Bronchial epithelial cell (primary cell): Measurements from ENCODE around the gene TCN1. TPM values are rescaled to one million over a fixed set of nuclear protein-coding genes. Genes with fewer than 3 reads are reported as not detected.
"Not testable (repeated sequence)": the region's sequence is repeated elsewhere in the genome, so short reads cannot be mapped to it uniquely, and the experiment has no call there.

Experiments used
- DNase-seq: peaks from one replicate; pipeline ENCODE4 v3.0.0-alpha.2; 2010; ENCODE audit warnings: low read depth
- FAIRE-seq: peaks from 2 replicates; lab custom pipeline; 2011; peaks lifted over from hg19 to GRCh38; lab: Jason Lieb, UNC
- H3K27me3 ChIP-seq: 2 replicates; pipeline ENCODE4 v1.5.1; 2011; ENCODE audit warnings: low read length; ENCODE audit not compliant: control insufficient read depth, insufficient read depth
- H3K36me3 ChIP-seq: 2 replicates; pipeline ENCODE4 v1.5.1; 2011; ENCODE audit warnings: low read length; ENCODE audit not compliant: control insufficient read depth, insufficient read depth
- H3K4me3 ChIP-seq: 2 replicates; pipeline ENCODE4 v1.5.1; 2011; ENCODE audit warnings: mild to moderate bottlenecking, low read depth, low read length, control low read depth
- total RNA-seq: library from RNA; depleted of rRNA; stranded (reverse); fragments of >200 nt; gene quantifications from 2 replicates; pipeline ENCODE4 v1.2.1, GENCODE V29; 2014
- TF ChIP-seq, protein P1 (sequence below): IDR thresholded peaks from 2 replicates; pipeline ENCODE4 v1.5.1; 2011; ENCODE audit warnings: mild to moderate bottlenecking, moderate library complexity, low read length, control low read depth, inconsistent platforms; ENCODE audit not compliant: insufficient read depth, severe bottlenecking

TCN1 gene
- total RNA-seq, 1 donor from 2014 or later, result 4.2 TPM

DNA sequence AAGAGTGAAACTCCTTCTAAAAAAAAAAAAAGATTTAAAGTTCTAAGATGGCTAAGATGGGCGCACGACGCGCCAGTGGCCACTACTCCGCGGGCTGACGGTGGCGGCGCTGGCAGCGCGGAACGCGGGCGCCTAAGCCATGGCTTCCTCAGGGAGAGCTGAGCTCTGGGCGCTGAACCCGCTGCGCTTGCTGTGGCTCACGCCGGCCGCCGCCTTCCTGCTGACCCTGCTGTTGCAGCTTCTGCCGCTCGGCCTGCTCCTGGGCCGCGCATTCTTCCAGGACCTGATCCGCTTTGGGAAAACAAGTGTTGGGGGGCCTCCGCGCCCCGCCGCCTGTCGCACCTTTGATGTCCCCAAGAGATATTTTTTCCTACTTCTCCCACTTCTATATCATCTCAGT, 31.8 kb upstream of the TCN1 start:
- FAIRE-seq (no peak), DNase-seq (no peak)

DNA sequence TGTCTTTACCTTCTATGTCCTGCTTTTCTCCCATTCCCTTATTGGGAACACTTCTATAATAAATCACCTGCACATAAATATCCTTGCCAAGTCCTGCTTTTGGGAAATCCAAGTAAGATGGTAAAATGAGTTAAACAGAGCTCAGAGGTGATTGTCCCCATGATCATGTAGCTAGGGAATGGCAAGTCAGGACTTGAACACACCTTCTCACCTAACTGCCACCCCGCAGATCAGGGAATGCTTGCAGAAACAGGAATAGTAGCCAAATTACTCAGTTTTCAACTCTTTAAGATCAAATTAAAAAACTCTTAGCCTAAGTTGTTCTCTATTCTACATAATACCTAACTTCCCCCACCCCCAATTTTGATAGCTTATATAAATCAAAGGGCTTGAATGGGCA, 28.3 kb upstream of the TCN1 start:
- H3K36me3 ChIP-seq, result no peaks in the 10 kb centered on the region
- FAIRE-seq (no peak), DNase-seq (peak; percentile 84)
- TF ChIP-seq, protein P1, sequence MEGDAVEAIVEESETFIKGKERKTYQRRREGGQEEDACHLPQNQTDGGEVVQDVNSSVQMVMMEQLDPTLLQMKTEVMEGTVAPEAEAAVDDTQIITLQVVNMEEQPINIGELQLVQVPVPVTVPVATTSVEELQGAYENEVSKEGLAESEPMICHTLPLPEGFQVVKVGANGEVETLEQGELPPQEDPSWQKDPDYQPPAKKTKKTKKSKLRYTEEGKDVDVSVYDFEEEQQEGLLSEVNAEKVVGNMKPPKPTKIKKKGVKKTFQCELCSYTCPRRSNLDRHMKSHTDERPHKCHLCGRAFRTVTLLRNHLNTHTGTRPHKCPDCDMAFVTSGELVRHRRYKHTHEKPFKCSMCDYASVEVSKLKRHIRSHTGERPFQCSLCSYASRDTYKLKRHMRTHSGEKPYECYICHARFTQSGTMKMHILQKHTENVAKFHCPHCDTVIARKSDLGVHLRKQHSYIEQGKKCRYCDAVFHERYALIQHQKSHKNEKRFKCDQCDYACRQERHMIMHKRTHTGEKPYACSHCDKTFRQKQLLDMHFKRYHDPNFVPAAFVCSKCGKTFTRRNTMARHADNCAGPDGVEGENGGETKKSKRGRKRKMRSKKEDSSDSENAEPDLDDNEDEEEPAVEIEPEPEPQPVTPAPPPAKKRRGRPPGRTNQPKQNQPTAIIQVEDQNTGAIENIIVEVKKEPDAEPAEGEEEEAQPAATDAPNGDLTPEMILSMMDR, result no peak
- H3K4me3 ChIP-seq, result no peak overlapping the region
- H3K27me3 ChIP-seq, result no peaks in the 10 kb centered on the region

More for the DNA sequence above, 31.8 kb upstream of the TCN1 start:
- Histone ChIP-seq H3K27me3 (no peaks in the 10 kb centered on the region), H3K36me3 (no peaks in the 10 kb centered on the region), H3K4me3 (no peak overlapping the region)
- TF ChIP-seq, protein P1, result no peak

DNA sequence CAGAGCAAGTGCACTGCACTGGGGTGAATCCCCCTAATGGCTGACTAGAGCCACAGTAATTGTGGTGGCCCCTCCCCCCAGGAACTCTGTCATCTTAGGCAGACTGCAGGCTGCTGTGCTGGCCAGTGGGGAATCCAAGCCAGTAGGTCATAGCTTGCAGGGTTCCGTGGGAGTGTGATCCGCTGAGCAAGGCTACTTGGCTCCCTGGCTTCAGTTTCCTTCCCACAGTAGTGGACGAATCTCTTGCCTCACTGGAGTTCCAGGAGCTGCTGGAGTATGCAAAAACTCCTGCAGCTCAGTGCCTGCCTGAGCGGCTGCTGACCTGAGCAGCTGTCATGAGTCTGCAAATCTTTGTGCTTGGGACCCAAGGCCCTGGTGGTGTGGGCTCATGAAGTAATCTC, 25.5 kb upstream of the TCN1 start:
- TF ChIP-seq, protein P1, result no peak
- Histone ChIP-seq H3K36me3 (no peaks in the 10 kb centered on the region), H3K27me3 (no peaks in the 10 kb centered on the region), H3K4me3 (no peak overlapping the region)
- no peak for FAIRE-seq
- no peak for DNase-seq

DNA sequence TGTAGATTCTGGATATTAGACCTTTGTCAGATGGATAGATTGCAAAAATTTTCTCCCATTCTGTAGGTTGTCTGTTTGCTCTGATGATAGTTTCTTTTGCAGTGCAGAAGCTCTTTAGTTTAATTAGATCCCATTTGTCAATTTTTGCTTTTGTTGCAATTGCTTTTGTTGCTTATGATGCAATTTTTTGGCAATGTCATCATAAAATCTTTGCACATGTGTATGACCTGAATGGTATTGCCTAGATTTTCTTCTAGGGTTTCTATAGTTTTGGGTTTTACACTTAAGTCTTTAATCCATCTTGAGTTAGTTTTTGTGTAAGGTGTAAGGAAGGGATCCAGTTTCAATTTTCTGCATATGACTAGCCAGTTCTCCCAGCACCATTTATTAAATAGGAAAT, 20.9 kb upstream of the TCN1 start:
- not testable (repeated sequence) for H3K4me3 ChIP-seq, H3K36me3 ChIP-seq, FAIRE-seq, H3K27me3 ChIP-seq, DNase-seq

DNA sequence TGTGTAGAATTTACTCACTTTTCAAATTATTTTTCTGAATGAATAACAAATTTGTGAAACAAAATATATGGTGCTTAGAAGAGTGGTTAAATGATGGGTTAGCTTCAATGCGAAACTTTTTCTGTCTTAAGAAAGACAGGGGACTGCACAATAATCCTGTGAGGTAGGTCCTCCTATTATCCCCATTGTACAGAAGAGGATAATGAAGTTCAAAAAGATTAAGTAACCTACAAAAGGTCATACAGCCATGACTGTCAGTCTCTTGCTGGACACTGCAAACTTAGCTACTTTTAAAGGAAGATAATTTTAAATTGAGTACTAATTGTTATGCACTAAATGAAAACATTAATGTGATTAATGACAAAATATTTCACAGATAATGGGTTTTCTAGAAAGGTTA, 17.3 kb upstream of the TCN1 start:
- TF ChIP-seq, protein P1, result no peak
- no peak overlapping the region for H3K4me3 ChIP-seq
- FAIRE-seq (no peak), DNase-seq (no peak)
- no peaks in the 10 kb centered on the region for H3K36me3 ChIP-seq
- no peaks in the 10 kb centered on the region for H3K27me3 ChIP-seq

DNA sequence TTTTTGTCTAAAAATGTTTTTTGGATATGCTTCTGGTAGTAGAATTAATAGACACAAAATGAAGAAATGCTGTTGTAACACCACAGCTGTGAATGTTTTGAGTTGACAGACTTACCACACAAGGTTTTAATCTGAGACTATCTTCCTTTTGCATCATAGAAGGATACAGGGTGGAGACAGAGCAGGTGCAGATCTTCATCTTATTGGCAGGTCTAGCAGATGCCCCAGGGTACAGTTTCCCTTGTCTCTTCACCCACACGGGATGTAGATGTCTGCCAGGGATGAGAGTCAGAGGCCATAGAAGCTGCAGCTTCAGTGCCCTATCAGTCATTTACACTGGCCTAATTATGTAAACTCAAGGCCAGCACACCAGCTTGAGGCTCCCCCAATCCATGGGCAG, 13.3 kb upstream of the TCN1 start:
- no peaks in the 10 kb centered on the region for H3K27me3 ChIP-seq
- TF ChIP-seq, protein P1, result no peak
- H3K4me3 ChIP-seq, result no peak overlapping the region
- FAIRE-seq (no peak), DNase-seq (no peak)
- no peaks in the 10 kb centered on the region for H3K36me3 ChIP-seq
